ENCODE results near the gene ELMO1.
A peak's percentile ranks its signal among the peaks of the same experiment; 100 is the strongest.

The ELMO1 gene

DNA sequence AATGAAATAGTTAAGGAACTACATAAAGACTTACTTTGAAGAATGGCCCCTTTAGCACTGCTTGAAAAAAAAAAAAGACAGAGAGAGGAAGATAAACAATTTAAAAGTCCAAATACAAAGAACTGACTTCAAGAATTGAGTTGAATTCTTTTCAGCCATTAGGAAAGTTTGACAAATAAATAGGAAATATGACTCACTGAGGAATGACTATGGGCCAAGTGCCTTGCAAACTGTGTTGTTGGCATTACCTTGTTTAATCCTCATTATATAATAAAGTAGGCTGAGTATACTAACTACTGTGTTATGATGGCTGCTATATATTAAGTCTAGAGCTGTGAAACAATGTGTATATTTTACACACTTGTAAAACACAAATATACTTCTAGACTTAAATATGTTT lies 151.1 kb downstream of the ELMO1 start:
- no peak for DNase-seq

- DNase-seq = no peak
Measured at GRCh38 chr7:37295401-37295800, 153.3 kb downstream of the ELMO1 start.

GRCh38 chr7:37290731-37291130 lies 157.9 kb downstream of the ELMO1 start:
- DNase-seq = no peak

- no peak for DNase-seq
Measured at GRCh38 chr7:37289781-37290180, 158.9 kb downstream of the ELMO1 start.

- DNase-seq = no peak
Measured at GRCh38 chr7:37289367-37289766, 159.3 kb downstream of the ELMO1 start.

- no peak for DNase-seq
Measured at GRCh38 chr7:37287131-37287855, 161.4 kb downstream of the ELMO1 start.

GRCh38 chr7:37286454-37286832 lies 162.2 kb downstream of the ELMO1 start:
- no peak for DNase-seq

DNA sequence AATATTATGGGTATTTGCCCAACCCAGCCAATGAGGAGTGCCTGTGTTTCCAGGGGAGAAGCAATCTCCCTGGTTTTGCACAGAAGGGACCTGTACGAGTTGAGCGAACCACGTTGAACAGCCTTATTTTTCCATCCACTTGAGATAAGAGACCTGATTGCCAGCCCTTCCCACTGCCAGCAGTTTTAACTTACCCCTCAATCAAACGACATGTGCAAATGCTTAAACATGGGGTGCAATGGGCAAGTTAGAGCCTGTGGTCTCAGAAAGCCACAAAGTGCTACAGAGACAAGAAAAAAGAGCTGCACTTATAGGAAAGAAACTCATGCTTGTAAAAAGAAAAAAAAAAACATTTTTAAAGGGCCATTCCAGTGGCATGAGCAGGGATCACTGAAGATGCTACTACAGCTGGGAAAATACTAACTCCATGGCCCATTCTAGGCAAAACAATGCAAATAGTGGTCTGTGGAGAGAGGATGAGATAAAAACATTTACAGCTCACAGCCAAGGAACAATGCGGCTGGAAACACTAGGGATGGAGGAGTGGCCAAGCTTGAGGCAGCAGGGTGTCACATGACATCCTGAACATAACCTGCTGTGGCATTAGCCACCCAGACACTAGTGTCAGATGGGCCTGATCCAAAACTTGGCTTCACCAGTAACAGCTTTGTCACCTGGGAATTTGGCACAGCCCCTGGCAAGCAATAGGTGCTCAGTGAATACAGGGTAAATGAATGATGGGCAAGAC lies 162.8 kb downstream of the ELMO1 start:
- DNase-seq = peak; percentile 7

GRCh38 chr7:37284805-37285231 lies 163.8 kb downstream of the ELMO1 start:
- peak; percentile 25 for DNase-seq

GRCh38 chr7:37284285-37284684 lies 164.4 kb downstream of the ELMO1 start:
- no peak for DNase-seq

DNA sequence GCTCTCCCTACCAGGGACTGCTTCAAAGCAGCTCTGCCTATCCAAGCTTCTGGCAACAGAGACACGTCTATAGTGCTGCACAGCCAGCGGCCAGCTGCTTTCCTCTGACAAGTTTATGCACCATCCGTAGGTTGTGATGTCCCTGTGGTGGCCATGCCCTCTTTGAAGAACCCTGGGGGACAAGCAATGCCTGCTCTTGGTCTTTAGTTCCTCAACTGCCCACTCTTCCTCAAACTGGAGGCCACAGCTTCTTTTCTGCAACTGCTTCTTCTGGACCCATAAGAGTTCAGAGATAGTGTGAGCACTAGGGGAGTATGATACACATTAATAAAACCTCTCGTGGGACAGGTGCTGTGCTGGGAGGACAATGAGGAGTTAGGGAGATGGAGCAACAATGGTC lies 164.9 kb downstream of the ELMO1 start:
- DNase-seq = no peak

GRCh38 chr7:37282927-37283326 lies 165.7 kb downstream of the ELMO1 start:
- DNase-seq = no peak

GRCh38 chr7:37282093-37282444 lies 166.6 kb downstream of the ELMO1 start:
- no peak for DNase-seq

DNA sequence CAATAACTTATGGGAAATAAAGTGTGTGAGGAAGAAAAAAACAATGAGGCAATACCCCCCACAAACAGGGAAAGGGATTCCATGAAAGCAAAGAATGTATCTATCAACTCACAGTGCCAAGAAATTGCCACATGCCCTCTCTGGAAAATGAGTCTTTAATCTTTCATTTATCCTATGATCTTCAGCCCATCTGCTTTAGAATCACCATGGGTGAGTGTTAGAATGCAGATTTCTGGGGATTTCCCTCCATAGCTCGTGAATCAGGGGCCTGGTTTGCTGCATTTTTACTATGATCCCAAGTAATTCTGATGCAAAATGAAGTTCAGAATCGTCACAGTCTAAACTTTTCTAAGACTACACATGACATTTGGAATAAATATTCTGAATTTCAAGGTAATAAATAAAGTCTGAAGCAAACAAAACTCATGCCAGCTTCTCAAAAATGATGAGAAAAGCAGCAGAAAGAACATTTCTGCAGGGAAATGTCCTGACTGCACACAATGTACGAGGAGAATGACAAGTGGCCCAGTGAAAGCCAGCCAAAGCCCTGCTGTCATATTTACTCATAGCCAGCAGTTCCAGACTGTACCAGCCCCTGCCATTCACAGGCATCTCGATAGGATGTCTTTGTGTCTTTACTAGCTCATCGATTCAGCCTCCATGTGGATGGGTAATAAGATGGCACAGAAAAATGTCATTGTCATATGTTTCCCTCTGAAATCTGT lies 167.1 kb downstream of the ELMO1 start:
- DNase-seq = no peak

DNA sequence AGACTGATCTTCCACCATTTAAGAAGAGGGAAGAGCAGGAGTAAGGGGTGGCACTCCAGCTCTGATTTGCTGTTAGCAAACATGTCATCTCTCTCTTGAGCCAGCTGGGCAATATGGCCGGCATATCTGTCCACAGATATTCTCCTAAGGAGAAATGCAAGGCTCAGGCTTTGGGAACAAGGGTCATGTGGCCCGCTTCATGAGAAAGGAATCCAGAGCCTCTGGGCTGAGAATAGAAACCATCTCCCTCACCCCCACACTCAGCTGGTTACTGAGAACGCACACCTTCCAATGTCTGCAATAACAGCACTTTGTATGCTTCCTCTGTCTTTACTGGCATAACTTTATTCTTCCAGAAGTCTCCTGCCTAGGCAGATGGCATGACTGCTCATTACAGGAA lies 171.2 kb downstream of the ELMO1 start:
- DNase-seq = no peak

GRCh38 chr7:37275078-37275710 lies 173.5 kb downstream of the ELMO1 start:
- DNase-seq = no peak

DNA sequence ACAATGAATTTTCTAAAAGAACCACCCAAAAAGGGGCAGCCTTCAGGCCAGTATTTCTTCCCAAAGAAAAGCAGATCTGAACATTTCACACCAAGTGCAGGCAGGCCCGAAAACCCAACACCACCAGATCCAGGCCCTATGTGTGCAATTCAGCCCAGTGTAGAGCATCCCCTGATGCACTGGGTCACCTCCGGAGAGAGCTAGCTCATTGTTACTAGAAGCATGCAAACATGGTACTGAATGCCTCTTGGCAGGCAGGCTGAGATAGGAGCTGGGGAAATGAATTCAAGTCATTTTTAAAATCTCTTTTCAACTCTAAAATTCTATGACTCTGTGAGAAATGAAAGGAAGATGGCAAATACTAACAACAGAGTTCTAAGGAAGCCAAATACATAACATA lies 174.8 kb downstream of the ELMO1 start:
- no peak for DNase-seq

DNA sequence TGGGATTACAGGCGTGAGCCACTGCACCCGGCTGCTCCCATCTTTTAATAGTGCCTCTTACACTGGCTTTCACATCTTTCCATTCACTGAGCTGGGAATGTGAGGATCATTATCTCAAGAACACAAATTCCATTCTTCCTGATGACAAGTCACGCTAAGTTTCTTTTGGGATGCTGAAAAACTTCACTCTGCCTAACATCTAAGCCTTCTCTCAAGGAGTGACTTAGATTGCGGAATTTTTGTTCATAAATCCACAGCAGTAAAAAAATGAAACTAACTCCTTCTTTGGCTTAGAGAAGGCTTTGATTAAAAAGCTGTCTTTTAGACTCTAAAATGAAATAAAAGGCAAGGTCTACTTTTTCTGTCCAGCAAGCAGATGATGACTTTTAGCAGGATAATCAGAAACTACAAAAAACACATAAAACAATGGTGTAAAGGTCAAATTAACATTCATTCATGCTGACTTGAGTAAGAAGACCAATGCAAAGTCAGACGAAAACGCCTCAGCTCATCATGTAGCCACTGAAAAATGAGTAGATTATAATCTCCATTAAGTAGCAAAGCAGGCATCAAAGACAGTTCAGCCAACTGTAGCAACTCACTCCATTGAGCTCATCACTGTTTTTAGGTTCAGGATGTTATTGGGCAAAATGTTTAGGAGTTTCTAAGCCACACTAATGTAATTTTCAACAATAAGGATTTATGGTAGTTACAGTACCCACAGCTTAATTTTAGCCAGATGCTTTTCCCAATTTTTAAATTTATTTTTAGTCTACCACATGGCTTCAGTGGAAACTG lies 178.8 kb downstream of the ELMO1 start:
- no peak for DNase-seq

- no peak for DNase-seq
Measured at GRCh38 chr7:37267251-37267650, 181.4 kb downstream of the ELMO1 start.

DNA sequence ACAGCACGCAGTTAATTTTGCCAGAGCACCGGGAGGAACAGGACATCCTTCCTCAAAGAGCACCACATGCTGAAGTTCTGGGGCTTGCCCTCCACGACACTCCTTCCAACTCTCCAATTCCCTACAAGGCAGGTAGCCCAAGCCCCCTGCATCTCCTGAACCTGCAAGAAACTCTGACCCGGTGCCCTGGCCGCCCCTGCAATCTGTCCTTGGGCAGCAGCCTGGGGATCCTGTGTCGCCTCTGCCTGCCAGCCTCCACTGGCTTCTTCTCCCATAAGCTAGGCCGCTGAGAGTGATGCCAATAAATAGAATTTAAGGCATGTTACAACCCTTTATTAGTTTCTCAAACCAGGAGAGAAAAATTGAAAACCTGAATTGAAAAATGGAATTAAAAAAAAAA lies 182.8 kb downstream of the ELMO1 start:
- DNase-seq = no peak

GRCh38 chr7:37265006-37265405 lies 183.7 kb downstream of the ELMO1 start:
- no peak for DNase-seq

DNA sequence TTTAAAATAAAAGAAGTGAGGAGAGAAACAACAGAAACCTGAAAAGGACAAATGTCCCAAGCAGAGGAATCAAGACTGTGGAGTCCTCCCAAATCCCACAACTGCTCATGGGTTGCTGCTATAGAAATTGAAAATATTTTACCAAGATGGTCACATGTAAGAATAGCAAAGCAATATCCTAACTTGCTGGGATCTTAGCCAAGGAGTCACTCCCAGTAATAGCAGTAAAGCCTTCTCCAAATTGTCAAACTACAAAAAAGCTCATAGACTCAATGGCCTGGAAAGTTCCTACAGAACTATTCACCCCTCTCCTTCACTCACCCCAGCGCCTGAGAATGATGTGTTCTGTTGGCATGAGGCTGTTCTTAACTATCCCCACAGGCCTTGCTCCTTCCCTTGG lies 186.5 kb downstream of the ELMO1 start:
- DNase-seq = no peak

Data from T-helper 9 cell (primary cell).